Adrenal gland (tissue), 5 donors: ENCODE measurements around the gene TSSK3.

Source experiments
- CTCF ChIP-seq, 6 experiments: fragments of 450-650 bp in 4 of 6; fragments of 200-600 bp in 2 of 6; sonication (generic) in 1 of 6; IDR thresholded peaks; 1 replicate in 5 of 6; 2 replicates in 1 of 6; pipeline versions ENCODE4 v1.5.1 to v1.8.0; 2016 to 2021; ENCODE audit warnings: antibody characterized with exemption in 6 of 6, mild to moderate bottlenecking in 2 of 6, moderate library complexity in 1 of 6
- POLR2A ChIP-seq, 2 donors: fragments of 450-650 bp; IDR thresholded peaks; one replicate each; pipeline ENCODE4 v1.6.1; 2017; ENCODE audit warnings: antibody characterized with exemption in 2 of 2, mild to moderate bottlenecking in 2 of 2, moderate library complexity in 1 of 2
- donor health status: DM: no; HTN: no; CAD: no.

GRCh38 chr1:32342704-32343103, 19.6 kb upstream of the TSSK3 start:
- TF ChIP-seq CTCF (IDR thresholded peaks at IDR 0.05): no peak
- TF ChIP-seq POLR2A (IDR thresholded peaks at IDR 0.05): no peak
